Sciatic nerve (tissue), 2 donors: ENCODE data around the gene SPG7. TPM values are rescaled to one million over a fixed set of nuclear protein-coding genes. Genes with fewer than 3 reads are reported as not detected.
"Not testable (repeated sequence)": the region's sequence is repeated elsewhere in the genome, so short reads cannot be mapped to it uniquely, and the experiment has no call there.

Experiments
- ATAC-seq: fragments of 200-7000 bp; cut with Tn5 transposase; one replicate; pipeline ENCODE4 v1.9.1; 2020; ENCODE audit warnings: mild to moderate bottlenecking, moderate library complexity
- DNase-seq: peaks from one replicate; pipeline ENCODE4 v3.0.0-alpha.2; 2020; ENCODE audit warnings: low spot score
- intact Hi-C: fragments of 100-400 bp; cut with DNase I; formaldehyde crosslinking; loops from one replicate; pipeline ENCODE4 v1.14.2; 2022
- total RNA-seq: library from RNA; stranded (reverse); fragmentation: NEBNext Ultra II Directional; extraction: Animal tissue kit (Norgen Biotek cat#: 25700); gene quantifications from one replicate; pipeline ENCODE4 v1.2.1, GENCODE V29; 2021
- donor health status: DM: no; HTN: no; CAD: no.
- donor health status: DM: no; HTN: no; CAD: no.

SPG7 gene
- total RNA-seq, 1 donor from 2014 or later = 104 TPM

- intact Hi-C loops = no loop called here
- DNase-seq (no peak), ATAC-seq (peak; percentile 21)
Observed at GRCh38 chr16:89583895-89584644, 75.9 kb downstream of the SPG7 start.

- intact Hi-C loops = no loop called here
- ATAC-seq = no peak
Observed at GRCh38 chr16:89584768-89585549, 76.8 kb downstream of the SPG7 start.

GRCh38 chr16:89586218-89586617 is 78.0 kb downstream of the SPG7 start:
- ATAC-seq (no peak), DNase-seq (no peak)
- intact Hi-C loops = no loop called here

More at GRCh38 chr16:89584768-89585549, 76.8 kb downstream of the SPG7 start:
- no peak for DNase-seq

- intact Hi-C loops = no loop called here
- no peak for ATAC-seq
- DNase-seq = no peak
Observed at GRCh38 chr16:89586853-89587252, 78.7 kb downstream of the SPG7 start.

- DNase-seq, intact Hi-C loops, ATAC-seq: not testable (repeated sequence)
Observed at GRCh38 chr16:89587676-89588075, 79.5 kb downstream of the SPG7 start.

- intact Hi-C loops = no loop called here
- DNase-seq = no peak
- ATAC-seq = peak; percentile 8
Observed at GRCh38 chr16:89588413-89589109, 80.4 kb downstream of the SPG7 start.

GRCh38 chr16:89589241-89589926 is 81.2 kb downstream of the SPG7 start:
- DNase-seq = no peak
- intact Hi-C loops = no loop called here

GRCh38 chr16:89593841-89594240 is 85.6 kb downstream of the SPG7 start:
- DNase-seq = no peak
- ATAC-seq = no peak
- intact Hi-C loops = no loop called here

More at GRCh38 chr16:89589241-89589926, 81.2 kb downstream of the SPG7 start:
- ATAC-seq = no peak

GRCh38 chr16:89595330-89596060 is 87.3 kb downstream of the SPG7 start:
- intact Hi-C loops = no loop called here
- DNase-seq (no peak), ATAC-seq (no peak)

- intact Hi-C loops = no loop called here
- no peak for DNase-seq
- ATAC-seq = no peak
Observed at GRCh38 chr16:89596061-89596689, 88.0 kb downstream of the SPG7 start.

- intact Hi-C loops = no loop called here
- no peak for ATAC-seq
- no peak for DNase-seq
Observed at GRCh38 chr16:89596957-89597649, 88.9 kb downstream of the SPG7 start.

- intact Hi-C loops = no loop called here
- DNase-seq = no peak
- no peak for ATAC-seq
Observed at GRCh38 chr16:89598199-89598598, 90.0 kb downstream of the SPG7 start.

- ATAC-seq (no peak), DNase-seq (no peak)
- intact Hi-C loops = no loop called here
Observed at GRCh38 chr16:89599451-89599858, 91.3 kb downstream of the SPG7 start.

GRCh38 chr16:89599902-89600301 is 91.7 kb downstream of the SPG7 start:
- intact Hi-C loops = no loop called here
- ATAC-seq = no peak
- DNase-seq = no peak

GRCh38 chr16:89600427-89600826 is 92.2 kb downstream of the SPG7 start:
- ATAC-seq = peak; percentile 16
- intact Hi-C loops = no loop called here
- DNase-seq = no peak

GRCh38 chr16:89600956-89601355 is 92.8 kb downstream of the SPG7 start:
- no peak for DNase-seq
- intact Hi-C loops = no loop called here
- ATAC-seq = no peak

- DNase-seq (no peak), ATAC-seq (no peak)
- intact Hi-C loops = no loop called here
Observed at GRCh38 chr16:89601906-89602272, 93.7 kb downstream of the SPG7 start.
